H1 (cell line): ENCODE data around the gene USP53. TPM values are rescaled to one million over a fixed set of nuclear protein-coding genes. Genes with fewer than 3 reads are reported as not detected.

Source experiments
- ASH2L ChIP-seq: fragments of 200-600, 300-600 bp; sonication (generic); IDR thresholded peaks from one replicate; pipeline ENCODE4 v1.7.1; 2017; ENCODE audit warnings: low read length
- ATF3 ChIP-seq: IDR thresholded peaks from 2 replicates; pipeline ENCODE4 v1.6.1; 2011; ENCODE audit warnings: low read depth, mild to moderate bottlenecking, low read length; ENCODE audit not compliant: insufficient read depth
- CBX5 ChIP-seq: fragments of 300-800, 300-1000 bp; sonication (generic); IDR thresholded peaks from 2 replicates; pipeline ENCODE4 v1.7.1; 2016; ENCODE audit warnings: antibody characterized with exemption, low read length, low read depth
- CREB1 ChIP-seq: IDR thresholded peaks from 2 replicates; pipeline ENCODE4 v1.6.1; 2012; ENCODE audit warnings: inconsistent platforms
- EZH2 ChIP-seq: fragments of 200-600 bp; sonication (generic); IDR thresholded peaks from 2 replicates; pipeline ENCODE4 v1.7.1; 2012; ENCODE audit warnings: low read depth, mild to moderate bottlenecking, moderate library complexity, low read length, inconsistent platforms; ENCODE audit not compliant: severe bottlenecking
- HDAC2 ChIP-seq, 2 experiments: fragments of 300-600 bp in 1 of 2; sonication (generic) in 1 of 2; IDR thresholded peaks; 2 replicates each; pipeline ENCODE4 v1.6.1; 2011 to 2012; ENCODE audit warnings: low read depth in 2 of 2, low read length in 2 of 2, mild to moderate bottlenecking in 2 of 2, moderate library complexity in 2 of 2, borderline replicate concordance in 1 of 2, inconsistent platforms in 1 of 2
- JUND ChIP-seq: IDR thresholded peaks from 2 replicates; pipeline ENCODE4 v1.6.1; 2011; ENCODE audit warnings: mild to moderate bottlenecking, improper control_type of control experiment, low read length
- KDM4A ChIP-seq: IDR thresholded peaks from one replicate; pipeline ENCODE4 v1.7.1; 2012; ENCODE audit warnings: low read depth, mild to moderate bottlenecking, moderate library complexity, low read length, inconsistent platforms; ENCODE audit not compliant: severe bottlenecking
- MAFK ChIP-seq: IDR thresholded peaks from 2 replicates; pipeline ENCODE4 v1.6.1; 2012; ENCODE audit warnings: low read depth, mild to moderate bottlenecking, improper control_type of control experiment, low read length
- NRF1 ChIP-seq: IDR thresholded peaks from 2 replicates; pipeline ENCODE4 v1.6.1; 2011; ENCODE audit warnings: mild to moderate bottlenecking, low read depth, low read length, improper control_type of control experiment
- RBBP5 ChIP-seq: IDR thresholded peaks from 2 replicates; pipeline ENCODE4 v1.7.1; 2012; ENCODE audit warnings: low read depth, mild to moderate bottlenecking, inconsistent platforms, low read length, moderate library complexity, borderline replicate concordance
- SAP30 ChIP-seq: fragments of 300-600 bp; sonication (generic); IDR thresholded peaks from 2 replicates; pipeline ENCODE4 v1.7.1; 2012; ENCODE audit warnings: low read length, moderate library complexity, mild to moderate bottlenecking, inconsistent platforms; ENCODE audit not compliant: insufficient read depth, insufficient replicate concordance
- SIN3A ChIP-seq, 2 experiments: IDR thresholded peaks in 1 of 2; conservative IDR thresholded peaks in 1 of 2; 2 replicates each; pipeline ENCODE4 v1.6.1; 2011 to 2012; ENCODE audit warnings: low read length in 2 of 2, improper control_type of control experiment in 1 of 2, low read depth in 1 of 2, mild to moderate bottlenecking in 1 of 2
- SIRT6 ChIP-seq: IDR thresholded peaks from one replicate; pipeline ENCODE4 v1.7.1; 2012; ENCODE audit warnings: low read length, inconsistent platforms
- TAF1 ChIP-seq: IDR thresholded peaks from 2 replicates; pipeline ENCODE4 v1.6.1; 2011; ENCODE audit warnings: mild to moderate bottlenecking, low read depth, low read length
- TAF7 ChIP-seq: optimal IDR thresholded peaks from 2 replicates; pipeline ENCODE3; 2011; ENCODE audit warnings: low read depth, mild to moderate bottlenecking, inconsistent platforms, low read length, moderate library complexity, borderline replicate concordance
- TBP ChIP-seq: IDR thresholded peaks from 2 replicates; pipeline ENCODE4 v1.6.1; 2011; ENCODE audit warnings: low read depth, low read length, improper control_type of control experiment
- TCF12 ChIP-seq: IDR thresholded peaks from 2 replicates; pipeline ENCODE4 v1.6.1; 2011; ENCODE audit warnings: low read depth, mild to moderate bottlenecking, low read length
- TEAD4 ChIP-seq: IDR thresholded peaks from 2 replicates; pipeline ENCODE4 v1.6.1; 2012; ENCODE audit warnings: low read depth, low read length, inconsistent platforms, mixed read lengths
- USF2 ChIP-seq: IDR thresholded peaks from 2 replicates; pipeline ENCODE4 v1.6.1; 2011; ENCODE audit warnings: low read length, improper control_type of control experiment
- polyA plus RNA-seq, 7 experiments: library from polyadenylated mRNA; depleted of rRNA in 3 of 7; stranded (reverse) in 5 of 7; unstranded in 2 of 7; fragments of >200 nt in 5 of 7; fragments of 200-250 nt in 2 of 7; gene quantifications; 1 replicate in 5 of 7; 2 replicates in 1 of 7; 4 replicates in 1 of 7; pipeline versions ENCODE4 v1.2.1 to v1.2.3, GENCODE V29; 2011 to 2013; ENCODE audit warnings: missing spikeins in 2 of 7, mixed read lengths in 2 of 7
- total RNA-seq: library from RNA; stranded (reverse); fragmentation: NEBNext Ultra II Directional; extraction: Animal tissue kit (Norgen Biotek cat#: 25700); gene quantifications from 2 replicates; pipeline ENCODE4 v1.2.1, GENCODE V29; 2021

The USP53 gene
- total and polyA plus RNA-seq, 2 of the 8 experiments (the other 6 are each of a cell fraction or from before 2014, with no cell fraction given) = 2.9 to 14.9 TPM

DNA sequence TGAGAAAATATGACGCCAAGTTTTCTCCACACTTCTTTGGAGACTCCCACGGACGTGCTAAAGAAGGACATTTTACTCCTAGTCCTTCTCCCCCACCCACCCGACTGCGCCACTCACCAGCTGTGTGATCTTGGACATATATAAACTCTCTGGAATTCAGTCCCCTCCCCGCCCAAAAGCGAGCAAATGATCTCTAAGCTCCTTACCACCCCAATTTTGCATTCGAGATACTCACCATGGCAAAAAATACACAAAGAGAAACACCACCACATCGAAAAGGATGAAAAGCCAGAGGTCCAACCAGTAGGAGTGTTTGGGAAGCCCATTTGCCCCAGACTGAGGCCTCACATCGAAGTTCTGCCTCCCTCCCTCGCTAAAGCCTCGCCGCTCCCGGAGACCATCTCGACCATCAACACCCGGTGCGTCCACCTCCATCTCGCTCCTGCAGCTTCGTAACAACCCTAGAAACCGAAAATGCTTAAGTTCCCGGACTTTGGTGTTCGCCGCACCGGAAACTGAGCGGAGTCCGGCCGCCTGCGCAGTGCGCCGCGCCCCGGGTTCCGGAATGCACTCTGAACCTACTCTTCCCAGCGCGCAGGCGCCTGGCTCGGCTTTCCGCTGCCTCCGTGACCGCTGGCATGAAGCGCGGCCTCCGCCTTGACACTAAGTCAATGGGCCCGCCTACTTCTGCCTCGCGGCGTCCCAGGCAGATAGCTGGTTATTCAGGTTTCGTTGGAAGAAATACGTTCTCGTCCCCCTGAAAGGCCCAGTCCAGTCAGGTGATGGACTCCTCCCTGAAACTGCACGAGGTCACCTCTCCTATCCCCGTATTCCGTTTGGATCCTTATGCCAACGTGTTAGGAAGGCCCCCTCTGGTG is 87.8 kb downstream of the USP53 start (continued):
- peak; percentile 97 for TF ChIP-seq ASH2L
- no peak for TF ChIP-seq TCF12
- peak in 1 of 2 experiments; percentile 56; a peak in 1 of 4 replicates for TF ChIP-seq SIN3A (conservative IDR thresholded peaks at IDR 0.05 in 1 of 2, IDR thresholded peaks at IDR 0.05 in 1 of 2; ENCODE audit: low read depth in 1 of 2, low read length in 2 of 2)
- TF ChIP-seq USF2 = peak; percentile 56; the same call in 1 of the 2 replicates
- TF ChIP-seq TBP = peak; percentile 70
- TF ChIP-seq ATF3 = no peak
- 0 out of 2 replicates have a peak, but pooled peaks have one; percentile 17 for TF ChIP-seq JUND
- TF ChIP-seq NRF1 = peak; percentile 75
- no peak for TF ChIP-seq MAFK
- TF ChIP-seq TAF1 = peak; percentile 80
- no peak for TF ChIP-seq EZH2
- TF ChIP-seq CREB1 = peak; percentile 24; the same call in 1 of the 2 replicates
- TF ChIP-seq TAF7 = no peak
- TF ChIP-seq HDAC2 (IDR thresholded peaks at IDR 0.05; ENCODE audit: borderline replicate concordance in 1 of 2, low read depth in 2 of 2, low read length in 2 of 2) = no peak
- peak; percentile 77 for TF ChIP-seq RBBP5
- TF ChIP-seq SIRT6 = no peak
- TF ChIP-seq CBX5 = no peak
- peak; percentile 39 for TF ChIP-seq KDM4A
- TF ChIP-seq TEAD4 = peak; percentile 76
- TF ChIP-seq SAP30 = peak; percentile 46
